ENCODE results near the gene KRTAP22-1. TPM values are rescaled to one million over a fixed set of nuclear protein-coding genes. Genes with fewer than 3 reads are reported as not detected.

KRTAP22-1 gene
- total and polyA plus RNA-seq, 2 of the 8 experiments (the other 6 are each of a cell fraction or from before 2014, with no cell fraction given) = not detected

- TF ChIP-seq JUN (IDR thresholded peaks at IDR 0.05; ENCODE audit: low read depth, low read length) = no peak
- TF ChIP-seq CREB1 (IDR thresholded peaks at IDR 0.05) = no peak
- no peak for TF ChIP-seq USF2 (IDR thresholded peaks at IDR 0.05; ENCODE audit: low read length)
- no peak for TF ChIP-seq SRF (IDR thresholded peaks at IDR 0.05; ENCODE audit: low read depth, low read length)
- TF ChIP-seq CHD1 (IDR thresholded peaks at IDR 0.05; ENCODE audit: low read depth, low read length) = no peak
- TF ChIP-seq, protein P1, sequence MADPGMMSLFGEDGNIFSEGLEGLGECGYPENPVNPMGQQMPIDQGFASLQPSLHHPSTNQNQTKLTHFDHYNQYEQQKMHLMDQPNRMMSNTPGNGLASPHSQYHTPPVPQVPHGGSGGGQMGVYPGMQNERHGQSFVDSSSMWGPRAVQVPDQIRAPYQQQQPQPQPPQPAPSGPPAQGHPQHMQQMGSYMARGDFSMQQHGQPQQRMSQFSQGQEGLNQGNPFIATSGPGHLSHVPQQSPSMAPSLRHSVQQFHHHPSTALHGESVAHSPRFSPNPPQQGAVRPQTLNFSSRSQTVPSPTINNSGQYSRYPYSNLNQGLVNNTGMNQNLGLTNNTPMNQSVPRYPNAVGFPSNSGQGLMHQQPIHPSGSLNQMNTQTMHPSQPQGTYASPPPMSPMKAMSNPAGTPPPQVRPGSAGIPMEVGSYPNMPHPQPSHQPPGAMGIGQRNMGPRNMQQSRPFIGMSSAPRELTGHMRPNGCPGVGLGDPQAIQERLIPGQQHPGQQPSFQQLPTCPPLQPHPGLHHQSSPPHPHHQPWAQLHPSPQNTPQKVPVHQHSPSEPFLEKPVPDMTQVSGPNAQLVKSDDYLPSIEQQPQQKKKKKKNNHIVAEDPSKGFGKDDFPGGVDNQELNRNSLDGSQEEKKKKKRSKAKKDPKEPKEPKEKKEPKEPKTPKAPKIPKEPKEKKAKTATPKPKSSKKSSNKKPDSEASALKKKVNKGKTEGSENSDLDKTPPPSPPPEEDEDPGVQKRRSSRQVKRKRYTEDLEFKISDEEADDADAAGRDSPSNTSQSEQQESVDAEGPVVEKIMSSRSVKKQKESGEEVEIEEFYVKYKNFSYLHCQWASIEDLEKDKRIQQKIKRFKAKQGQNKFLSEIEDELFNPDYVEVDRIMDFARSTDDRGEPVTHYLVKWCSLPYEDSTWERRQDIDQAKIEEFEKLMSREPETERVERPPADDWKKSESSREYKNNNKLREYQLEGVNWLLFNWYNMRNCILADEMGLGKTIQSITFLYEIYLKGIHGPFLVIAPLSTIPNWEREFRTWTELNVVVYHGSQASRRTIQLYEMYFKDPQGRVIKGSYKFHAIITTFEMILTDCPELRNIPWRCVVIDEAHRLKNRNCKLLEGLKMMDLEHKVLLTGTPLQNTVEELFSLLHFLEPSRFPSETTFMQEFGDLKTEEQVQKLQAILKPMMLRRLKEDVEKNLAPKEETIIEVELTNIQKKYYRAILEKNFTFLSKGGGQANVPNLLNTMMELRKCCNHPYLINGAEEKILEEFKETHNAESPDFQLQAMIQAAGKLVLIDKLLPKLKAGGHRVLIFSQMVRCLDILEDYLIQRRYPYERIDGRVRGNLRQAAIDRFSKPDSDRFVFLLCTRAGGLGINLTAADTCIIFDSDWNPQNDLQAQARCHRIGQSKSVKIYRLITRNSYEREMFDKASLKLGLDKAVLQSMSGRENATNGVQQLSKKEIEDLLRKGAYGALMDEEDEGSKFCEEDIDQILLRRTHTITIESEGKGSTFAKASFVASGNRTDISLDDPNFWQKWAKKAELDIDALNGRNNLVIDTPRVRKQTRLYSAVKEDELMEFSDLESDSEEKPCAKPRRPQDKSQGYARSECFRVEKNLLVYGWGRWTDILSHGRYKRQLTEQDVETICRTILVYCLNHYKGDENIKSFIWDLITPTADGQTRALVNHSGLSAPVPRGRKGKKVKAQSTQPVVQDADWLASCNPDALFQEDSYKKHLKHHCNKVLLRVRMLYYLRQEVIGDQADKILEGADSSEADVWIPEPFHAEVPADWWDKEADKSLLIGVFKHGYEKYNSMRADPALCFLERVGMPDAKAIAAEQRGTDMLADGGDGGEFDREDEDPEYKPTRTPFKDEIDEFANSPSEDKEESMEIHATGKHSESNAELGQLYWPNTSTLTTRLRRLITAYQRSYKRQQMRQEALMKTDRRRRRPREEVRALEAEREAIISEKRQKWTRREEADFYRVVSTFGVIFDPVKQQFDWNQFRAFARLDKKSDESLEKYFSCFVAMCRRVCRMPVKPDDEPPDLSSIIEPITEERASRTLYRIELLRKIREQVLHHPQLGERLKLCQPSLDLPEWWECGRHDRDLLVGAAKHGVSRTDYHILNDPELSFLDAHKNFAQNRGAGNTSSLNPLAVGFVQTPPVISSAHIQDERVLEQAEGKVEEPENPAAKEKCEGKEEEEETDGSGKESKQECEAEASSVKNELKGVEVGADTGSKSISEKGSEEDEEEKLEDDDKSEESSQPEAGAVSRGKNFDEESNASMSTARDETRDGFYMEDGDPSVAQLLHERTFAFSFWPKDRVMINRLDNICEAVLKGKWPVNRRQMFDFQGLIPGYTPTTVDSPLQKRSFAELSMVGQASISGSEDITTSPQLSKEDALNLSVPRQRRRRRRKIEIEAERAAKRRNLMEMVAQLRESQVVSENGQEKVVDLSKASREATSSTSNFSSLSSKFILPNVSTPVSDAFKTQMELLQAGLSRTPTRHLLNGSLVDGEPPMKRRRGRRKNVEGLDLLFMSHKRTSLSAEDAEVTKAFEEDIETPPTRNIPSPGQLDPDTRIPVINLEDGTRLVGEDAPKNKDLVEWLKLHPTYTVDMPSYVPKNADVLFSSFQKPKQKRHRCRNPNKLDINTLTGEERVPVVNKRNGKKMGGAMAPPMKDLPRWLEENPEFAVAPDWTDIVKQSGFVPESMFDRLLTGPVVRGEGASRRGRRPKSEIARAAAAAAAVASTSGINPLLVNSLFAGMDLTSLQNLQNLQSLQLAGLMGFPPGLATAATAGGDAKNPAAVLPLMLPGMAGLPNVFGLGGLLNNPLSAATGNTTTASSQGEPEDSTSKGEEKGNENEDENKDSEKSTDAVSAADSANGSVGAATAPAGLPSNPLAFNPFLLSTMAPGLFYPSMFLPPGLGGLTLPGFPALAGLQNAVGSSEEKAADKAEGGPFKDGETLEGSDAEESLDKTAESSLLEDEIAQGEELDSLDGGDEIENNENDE (IDR thresholded peaks at IDR 0.05; ENCODE audit: insufficient replicate concordance, low read length) = no peak
Observed at GRCh38 chr21:30567617-30568016, 33.3 kb upstream of the KRTAP22-1 start (continued).

Measured in H1 (cell line).